Pons (tissue), 1 donor: ENCODE results near the gene NUTM2E.
"Not testable (repeated sequence)": the region's sequence is repeated elsewhere in the genome, so short reads cannot be mapped to it uniquely, and the experiment has no call there.

Experiments used
- DNase-seq: peaks from one replicate; pipeline ENCODE4 v3.0.0-alpha.2; 2016; ENCODE audit warnings: low spot score

NUTM2E gene, protein sequence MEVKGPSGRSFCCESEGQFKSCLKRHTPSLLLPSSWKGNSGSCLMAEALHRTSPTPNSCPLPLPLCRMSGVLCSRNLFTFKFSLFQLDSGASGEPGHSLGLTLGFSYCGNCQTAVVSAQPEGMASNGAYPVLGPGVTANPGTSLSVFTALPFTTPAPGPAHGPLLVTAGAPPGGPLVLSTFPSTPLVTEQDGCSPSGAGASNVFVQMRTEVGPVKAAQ (N-terminal part only)

DNA sequence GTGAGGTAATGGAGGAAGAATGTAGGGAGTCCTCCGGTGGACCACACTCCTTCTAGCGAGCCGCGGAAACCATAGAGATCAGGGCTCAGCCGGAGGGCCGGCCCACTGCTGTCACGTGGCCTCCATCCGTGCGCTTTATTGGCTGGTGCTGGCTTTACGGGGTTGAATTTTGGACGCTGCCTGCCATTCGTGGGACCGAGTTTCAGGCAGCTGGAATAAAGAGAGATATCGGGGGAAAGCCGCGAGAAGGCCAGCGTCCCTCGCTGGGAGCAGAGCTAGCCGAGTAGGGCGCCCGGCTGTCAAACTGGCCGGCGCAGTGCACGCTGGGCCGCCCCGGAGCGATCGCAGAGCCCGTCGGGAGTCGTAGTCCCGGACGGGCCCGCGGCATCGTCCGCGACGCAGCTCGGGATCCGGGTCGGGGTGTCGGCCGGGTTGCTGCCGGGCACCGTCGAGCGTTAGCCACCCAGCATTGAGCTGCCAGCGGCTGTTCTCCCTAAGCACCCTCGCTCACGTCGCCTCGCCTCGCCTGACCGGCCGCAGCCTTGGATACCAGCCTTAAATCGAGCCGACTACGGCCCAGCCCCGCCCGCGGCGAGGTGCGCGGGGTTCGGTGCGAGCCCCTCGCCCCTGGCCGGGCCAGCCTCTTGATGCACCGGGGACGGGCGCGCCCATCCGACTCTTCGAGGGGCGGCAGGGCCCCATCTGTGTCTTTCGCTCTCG lies at the start of gene NUTM2E:
NUTM2E (plus strand) TSS at position 244 of the 720 bp plus-strand sequence. CDS start 15,002 bp downstream, outside the sequence.
- DNase-seq = peak; percentile 42

DNA sequence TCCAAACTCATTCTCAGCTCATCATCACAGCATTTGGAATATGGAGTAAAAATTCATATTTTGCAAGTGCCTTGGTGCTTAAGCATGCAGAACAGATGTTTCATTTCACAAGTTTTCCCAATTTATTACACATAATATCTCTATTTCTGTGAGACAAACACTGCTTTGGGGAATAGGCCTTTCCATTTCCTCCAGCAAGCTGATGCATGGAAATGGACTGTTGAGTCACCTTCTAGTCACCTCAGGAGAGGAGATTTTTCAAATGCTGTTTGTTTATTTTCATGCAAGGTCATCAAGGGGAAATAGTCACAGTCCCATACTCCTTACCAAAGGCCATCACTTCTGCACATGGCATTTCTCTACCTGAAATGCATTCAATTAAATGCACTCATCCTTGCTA lies 48.5 kb upstream of the NUTM2E start:
- DNase-seq = not testable (repeated sequence)

DNA sequence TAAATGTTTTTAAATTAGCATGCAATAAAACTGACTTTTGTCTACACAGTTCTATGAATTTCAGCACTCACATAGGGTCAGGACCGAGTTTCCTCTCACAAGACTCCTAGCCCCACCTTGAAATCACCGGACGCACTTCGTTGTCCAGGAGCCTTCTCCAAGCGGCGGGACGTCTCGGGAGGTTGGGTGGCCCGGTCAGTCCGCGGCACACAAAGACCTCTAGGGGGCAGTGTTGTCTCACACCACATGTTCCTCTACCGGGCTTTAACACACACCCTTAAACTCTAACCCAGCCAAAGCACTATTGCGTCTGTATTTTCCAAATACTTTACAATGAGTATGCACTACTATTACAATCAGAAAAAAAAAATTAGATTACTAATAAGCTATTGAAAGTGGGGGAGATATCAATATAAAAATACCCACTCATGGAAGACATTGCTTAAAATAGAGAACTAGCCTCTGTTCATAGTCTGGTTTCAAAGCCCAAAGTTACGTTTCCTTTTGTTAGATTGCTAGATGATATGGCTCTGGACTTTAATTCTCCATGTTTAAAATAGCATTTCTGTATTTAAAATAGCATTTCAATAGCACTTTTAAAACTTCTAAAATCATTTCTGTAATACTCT lies 47.1 kb upstream of the NUTM2E start:
- peak; percentile 75 for DNase-seq

DNA sequence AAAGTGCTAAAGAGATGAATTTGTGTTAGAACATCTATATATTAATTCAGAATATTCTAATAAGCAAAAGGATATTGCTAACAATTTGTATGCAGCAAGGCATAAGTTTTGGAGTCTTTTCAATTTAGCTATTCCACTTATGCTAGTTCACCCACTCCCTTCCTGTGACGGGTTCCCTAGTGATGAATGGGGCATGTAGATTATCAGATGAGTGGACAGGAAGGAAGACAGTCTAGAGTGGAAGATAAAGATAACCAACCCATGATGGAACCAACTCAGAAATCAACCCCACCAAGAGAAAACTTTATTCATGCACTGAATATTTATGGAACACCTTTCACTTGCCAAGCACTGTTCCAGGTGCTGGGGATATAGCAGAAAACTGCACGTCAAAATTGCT lies 46.5 kb upstream of the NUTM2E start:
- not testable (repeated sequence) for DNase-seq

DNA sequence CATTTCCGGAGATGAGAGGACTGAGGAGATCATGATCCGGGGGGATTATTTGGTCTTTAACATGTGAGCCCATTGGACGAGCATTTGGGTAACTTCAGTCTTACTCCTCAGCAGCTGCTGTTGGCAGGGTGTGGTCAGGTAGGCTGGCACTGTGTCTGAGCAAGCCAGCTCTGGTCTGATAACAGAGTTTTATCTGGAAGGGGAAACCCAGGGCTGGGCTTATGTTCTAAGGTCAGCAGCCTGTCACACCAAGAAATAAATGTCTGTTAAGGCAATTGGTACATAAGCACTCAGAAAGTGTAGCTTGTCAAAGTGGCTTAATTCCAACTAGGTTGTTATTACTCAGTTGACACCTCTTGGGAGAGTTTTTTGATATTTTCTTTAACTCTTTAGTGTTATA lies 45.0 kb upstream of the NUTM2E start:
- DNase-seq = not testable (repeated sequence)

DNA sequence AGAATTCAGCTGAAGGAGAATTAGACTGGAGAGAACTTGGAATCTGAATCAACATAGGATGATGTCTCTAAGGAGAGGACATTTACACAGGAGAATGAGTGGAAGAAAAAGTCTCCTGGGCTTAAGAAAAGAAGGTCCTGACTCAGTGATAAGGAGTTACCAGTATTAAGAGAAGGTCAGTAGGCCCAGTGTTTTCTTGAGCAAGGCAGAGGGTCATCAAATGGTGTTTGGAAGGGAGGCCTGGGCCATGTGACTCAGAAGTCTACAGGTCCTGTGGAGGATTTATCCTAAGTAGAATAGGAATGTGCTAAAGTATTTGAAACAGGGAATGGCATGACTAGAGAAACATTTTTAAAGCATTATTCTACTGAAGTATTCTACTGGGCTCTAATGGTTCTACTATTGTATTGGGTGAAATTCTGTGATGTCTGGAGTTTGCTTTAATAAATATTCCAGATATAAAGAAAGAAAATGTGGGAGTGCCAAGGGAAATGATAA lies 39.0 kb upstream of the NUTM2E start:
- not testable (repeated sequence) for DNase-seq

DNA sequence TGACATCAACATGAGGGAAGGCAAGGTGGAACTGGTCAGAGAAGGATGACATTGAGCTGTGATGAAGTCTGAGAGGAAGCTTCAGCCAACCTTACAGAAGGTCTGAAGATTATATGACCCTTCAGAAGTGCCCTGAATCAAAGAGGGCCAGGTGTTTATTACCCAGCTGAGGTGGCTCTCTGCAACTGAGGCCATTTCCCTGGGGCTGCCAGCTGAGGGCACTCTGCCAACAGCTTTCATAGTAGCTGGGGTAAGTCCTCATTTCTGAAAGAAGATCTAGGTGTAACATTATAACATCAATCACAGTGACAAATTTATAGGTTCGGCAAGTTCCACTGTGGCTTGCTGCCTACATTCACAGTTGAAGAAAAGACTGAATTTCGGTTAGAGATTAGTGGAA lies 37.2 kb upstream of the NUTM2E start:
- not testable (repeated sequence) for DNase-seq

DNA sequence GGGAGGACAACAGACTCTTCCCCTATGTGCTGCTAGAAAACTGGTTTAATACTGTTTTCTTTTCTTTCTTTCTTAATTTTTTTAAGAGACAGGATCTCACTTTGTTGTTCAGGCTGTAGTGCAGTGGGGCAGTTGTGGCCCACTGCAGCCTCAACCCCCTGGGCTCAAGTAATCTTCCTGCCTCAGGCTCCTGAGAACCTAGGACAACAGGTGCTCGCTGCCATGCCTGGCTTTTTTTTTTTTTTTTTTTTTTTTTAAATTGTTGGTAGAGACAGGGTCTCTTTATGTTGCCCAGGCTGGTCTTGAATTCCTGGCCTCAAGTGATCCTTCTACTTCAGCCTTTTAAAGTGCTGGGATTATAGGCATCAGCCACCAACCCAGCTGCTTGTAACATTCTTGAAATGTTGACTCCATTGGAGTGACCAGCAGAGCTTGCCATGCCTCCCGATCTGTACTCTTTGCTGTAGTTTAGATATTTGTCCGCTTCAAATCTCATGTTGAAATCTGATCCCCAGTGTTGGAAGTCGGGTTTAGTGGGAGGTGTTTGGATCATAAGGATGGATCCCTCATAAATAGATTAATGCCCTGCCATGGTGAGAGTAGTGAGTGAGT lies 34.5 kb upstream of the NUTM2E start:
- not testable (repeated sequence) for DNase-seq

DNA sequence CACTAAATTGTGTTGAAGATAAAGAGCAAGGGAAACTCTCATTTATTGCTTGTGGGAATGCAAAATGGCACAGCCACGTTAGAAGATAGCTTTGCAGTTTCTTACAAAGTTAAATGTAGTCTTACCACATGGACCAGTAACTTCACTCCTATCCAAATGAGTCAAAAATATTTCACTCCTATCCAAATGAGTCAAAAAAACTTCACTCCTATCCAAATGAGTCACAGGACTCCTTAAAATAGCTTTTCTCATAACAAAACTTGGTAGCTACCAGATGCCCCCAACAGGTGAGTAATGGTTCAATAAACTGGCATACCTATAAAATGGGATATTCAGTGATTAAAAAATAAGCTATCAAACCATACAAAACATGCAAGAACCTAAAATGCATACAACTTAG lies 27.2 kb upstream of the NUTM2E start:
- DNase-seq = not testable (repeated sequence)

DNA sequence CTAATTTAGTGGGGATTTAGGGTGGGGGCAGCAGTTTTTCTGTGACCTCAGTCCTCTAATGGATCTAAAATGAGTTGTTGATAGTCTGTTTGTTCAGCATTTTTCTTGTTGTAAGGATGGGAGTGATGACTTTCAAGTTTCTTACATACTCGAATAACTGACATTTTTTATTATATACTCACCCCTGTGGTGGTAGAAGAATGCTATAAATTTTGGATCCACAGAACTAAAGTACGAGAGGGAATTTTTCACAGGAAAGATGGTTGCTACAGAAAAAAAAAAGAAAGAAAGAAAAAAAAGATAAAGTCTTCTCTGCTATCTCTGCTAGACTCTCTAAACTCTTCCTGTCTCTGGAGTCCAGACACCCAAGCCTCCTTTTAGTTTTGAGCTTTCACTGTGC lies 20.7 kb upstream of the NUTM2E start:
- not testable (repeated sequence) for DNase-seq

DNA sequence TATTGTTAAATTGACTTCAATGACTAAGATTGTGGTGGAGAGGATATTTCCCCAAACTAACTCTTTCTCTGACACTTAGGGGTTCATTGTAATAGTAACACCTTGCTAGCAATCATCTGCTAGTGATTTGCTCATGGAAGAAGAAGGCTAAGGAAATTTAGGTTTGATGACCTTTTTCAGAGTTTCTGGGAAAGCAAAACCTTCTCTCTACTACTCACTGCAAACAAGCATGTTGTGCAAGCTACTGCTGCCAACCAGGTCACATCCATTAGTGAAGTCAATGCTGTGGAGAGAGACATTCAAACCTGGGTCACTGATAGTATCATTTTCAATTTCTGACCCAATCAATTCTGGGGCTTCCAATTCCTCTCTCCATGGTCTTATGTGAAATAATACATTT lies 14.6 kb upstream of the NUTM2E start:
- DNase-seq = not testable (repeated sequence)

DNA sequence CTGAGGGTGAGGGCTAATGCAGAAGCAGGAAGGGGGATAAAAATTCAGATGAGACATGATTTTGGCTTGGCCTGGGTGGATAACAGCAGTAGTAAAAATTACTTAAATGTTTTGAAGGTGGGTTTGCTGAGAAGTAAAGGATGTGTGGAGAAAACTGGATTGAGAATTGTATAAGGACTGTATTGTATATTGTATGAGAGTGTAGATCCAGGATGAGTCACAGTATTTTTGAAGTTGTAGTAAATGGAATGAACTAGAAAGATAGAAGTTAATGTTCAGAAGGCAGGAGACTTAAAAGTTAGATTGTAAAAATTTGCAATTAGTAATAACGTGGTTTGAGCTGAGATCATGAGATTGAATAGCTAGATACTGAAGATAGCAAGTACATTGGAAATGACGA lies 10.2 kb upstream of the NUTM2E start:
- not testable (repeated sequence) for DNase-seq

DNA sequence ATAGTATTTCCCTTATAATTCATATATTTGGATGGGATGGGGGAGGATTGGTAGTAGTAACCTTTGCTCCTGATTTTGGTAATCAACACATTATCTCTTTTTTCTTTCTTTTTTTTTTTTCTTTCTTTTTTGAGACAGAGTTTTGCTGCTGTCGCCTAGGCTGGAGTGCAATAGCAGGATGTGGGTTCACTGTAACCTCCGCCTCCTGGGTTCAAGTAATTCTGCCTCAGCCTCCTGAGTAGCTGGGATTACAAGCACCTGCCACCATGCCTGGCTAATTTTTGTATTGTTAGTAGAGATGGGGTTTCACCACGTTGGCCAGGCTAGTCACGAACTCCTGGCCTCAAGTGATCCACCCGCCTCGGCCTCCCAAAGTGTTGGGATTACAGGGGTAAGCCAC lies 3.2 kb upstream of the NUTM2E start:
- DNase-seq = not testable (repeated sequence)

DNA sequence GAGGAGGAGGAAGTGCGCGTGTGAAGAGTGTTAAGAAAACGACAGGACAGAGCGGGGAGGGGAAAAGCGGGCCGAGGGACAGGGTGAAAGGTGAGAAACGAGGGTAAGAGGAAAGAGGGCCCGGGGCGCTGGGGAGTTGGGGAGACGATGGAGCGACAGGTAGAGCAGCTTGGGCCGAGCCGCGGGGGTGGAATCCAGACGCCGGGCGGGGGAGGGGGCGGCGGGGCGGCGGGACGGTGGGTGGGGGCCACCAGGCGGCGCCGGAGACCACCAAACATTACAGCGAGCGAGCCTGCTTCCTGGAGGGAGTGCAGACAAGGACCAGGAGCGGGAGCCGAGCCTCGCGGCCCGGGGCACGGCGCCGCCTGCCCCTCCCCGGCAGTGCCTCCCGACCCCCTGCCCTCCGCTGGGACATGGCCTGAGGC lies 940 bp upstream of the NUTM2E start:
- not testable (repeated sequence) for DNase-seq

DNA sequence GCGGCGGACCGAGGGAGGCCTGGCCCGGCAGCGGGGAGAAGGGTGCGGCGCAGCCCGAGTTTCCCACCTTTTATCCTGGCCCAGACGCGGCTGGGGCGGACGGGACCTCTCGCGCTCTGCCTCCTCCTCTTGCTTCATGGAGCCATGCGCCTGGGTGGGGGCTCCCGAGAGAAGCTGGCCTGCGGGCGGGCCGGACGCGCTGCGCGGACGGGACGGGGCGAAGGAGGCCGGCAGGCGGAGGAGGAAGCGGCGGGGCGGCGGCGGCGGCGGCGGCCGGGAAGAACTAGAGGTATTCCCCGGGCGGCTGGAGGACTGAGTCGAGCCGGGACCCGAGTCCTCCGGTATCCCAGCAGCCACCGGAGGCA lies 426 bp upstream of the NUTM2E start:
- DNase-seq = not testable (repeated sequence)

DNA sequence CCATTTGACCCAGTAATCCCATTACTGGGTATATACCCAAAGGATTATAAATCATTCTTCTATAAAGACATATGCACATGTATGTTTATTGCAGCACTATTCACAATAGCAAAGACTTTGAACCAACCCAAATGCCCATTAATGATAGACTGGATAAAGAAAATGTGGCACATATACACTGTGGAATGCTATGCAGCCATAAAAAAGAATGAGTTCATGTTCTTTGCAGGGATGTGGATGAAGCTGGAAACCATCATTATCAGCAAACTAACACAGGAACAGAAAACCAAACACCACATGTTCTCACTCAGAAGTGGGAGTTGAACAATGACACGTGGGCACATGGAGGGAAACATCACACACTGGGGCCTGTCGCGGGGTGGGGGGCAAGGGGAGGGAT lies 7.3 kb downstream of the NUTM2E start:
- DNase-seq = not testable (repeated sequence)

DNA sequence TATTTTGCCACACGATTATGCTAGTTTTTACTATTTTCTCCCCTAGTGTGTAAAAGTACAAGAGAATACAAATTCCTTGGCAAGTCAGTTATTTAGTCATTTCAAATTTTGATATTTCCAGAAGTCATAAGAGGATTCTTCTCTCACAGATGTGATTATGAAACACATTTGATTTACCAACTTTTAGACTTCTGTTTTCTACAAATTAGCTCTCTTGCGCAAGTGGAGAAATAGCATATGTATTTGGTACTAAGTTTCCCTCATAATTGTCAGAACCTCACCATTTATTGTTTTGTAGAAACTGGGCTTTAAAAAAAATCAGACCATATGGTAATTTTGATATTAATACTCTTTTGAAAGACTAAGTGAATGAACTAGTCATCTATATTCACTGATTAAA lies 9.4 kb downstream of the NUTM2E start:
- DNase-seq = not testable (repeated sequence)

DNA sequence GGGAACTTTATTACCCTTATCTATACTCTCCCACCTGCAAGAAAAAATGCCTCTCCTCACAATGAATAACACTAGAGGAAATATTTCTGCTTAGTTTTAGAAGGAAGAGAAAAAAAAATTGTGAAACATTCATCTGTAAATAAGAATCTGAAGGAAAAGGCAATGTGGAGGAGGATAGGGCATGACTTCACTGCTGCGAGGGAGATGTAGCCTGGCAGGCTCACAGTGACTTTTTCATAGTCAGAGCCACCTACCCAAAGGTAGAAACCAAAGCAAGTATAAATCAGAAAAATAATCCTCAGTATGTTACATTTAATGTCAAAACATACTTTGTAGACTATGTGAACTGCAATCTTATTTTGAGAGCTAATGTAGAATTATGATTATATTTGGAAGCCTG lies 10.4 kb downstream of the NUTM2E start:
- DNase-seq = not testable (repeated sequence)

DNA sequence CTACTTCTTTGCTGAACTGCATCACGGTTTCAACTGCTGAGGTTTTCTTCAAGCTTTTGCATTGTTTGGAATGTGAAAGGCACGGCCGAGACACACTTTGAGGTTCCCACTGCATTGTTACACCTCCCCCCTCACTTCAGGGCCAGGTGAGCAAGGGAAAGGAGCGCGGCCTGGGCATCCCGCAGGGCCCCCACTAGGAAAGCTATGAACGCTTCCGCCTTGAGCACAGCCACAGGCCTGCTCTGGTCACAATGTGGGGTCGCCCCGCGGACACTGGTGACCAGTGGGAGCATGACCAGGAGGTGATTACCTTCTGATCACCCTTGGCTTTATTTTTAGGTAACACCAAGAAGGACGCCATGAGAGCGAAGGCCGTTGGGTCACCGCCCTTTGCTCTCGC lies 11.9 kb downstream of the NUTM2E start:
- DNase-seq = not testable (repeated sequence)

DNA sequence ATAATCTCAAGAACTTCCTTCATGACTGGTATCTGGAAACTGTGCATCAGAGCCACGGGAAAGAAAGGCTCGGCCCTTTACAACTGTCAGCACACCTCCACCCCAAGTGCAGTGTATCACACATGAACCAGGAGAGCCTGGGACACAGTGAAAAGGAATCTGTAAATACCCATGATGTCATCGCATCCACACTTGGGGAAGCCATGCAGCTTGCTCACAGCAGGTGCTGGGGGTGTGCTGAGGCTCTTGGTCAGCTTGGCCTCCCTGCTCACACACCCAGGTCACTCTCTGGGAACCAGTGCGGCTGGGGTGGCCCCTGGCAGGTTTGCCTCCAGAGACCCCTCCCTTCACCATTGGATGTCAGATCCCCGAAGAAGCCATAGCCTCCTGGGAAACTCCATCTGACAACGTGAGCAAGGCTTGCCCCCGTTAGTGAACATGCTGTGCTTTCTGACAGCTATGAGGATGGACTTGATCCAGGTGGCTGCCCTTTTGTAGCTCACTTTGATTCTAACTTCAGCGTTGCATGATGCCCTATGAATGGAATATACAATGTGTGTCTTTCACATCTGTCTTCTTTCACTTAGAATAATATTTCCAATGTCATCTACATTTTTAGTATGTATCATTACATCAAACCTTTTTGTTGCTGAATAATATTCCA lies 26.8 kb downstream of the NUTM2E start:
- not testable (repeated sequence) for DNase-seq

DNA sequence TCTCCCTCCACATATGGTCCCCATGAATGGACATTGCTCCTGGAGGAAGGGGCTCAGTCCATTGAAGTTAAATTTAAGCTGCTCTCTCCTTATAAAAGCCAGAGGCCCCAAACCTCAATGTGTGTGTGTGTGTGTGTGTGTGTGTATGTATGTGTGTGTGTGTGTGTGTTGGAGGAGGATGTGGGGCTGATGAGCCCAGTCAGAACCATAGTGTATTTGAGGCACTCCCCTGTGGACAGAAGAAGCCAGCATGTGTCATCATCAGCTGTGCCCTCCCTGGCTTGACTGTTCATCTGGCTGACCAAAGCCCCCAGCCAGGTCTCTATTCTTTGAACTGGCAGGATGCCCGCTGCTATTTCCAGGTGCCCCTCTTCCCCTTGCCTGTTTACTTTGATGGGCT lies 35.7 kb downstream of the NUTM2E start:
- not testable (repeated sequence) for DNase-seq

DNA sequence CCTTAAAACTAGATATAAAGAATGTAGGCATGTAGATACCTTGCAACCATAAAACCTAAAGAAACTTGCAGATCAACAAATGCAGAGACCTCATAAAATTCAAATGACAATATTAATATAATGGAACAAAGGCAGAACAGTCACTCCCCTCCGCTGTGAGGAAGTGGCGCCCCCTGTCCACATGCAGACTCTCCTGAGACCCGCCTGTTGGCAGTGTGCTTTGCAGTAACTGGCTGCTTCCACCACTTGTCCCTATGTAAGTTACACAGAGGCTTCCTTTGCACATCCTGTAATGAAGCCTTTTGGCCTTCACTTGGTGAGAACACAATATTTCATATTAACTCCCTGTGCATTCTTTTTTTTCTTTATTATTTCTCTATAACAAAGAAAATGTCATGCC lies 36.3 kb downstream of the NUTM2E start:
- not testable (repeated sequence) for DNase-seq
